B cell (primary cell): Measurements from ENCODE around the gene ZNF786.

Experiments
- EZH2 ChIP-seq: IDR thresholded peaks from 2 replicates; pipeline ENCODE4 v1.6.1; 2012; ENCODE audit warnings: borderline replicate concordance, low read depth, mild to moderate bottlenecking, moderate library complexity, low read length; ENCODE audit not compliant: insufficient read depth, poor library complexity, severe bottlenecking
- TF ChIP-seq, protein P1 (sequence below): fragments of 200-600 bp; IDR thresholded peaks from one replicate; pipeline ENCODE4 v1.8.0; 2022; ENCODE audit warnings: antibody characterized with exemption, mild to moderate bottlenecking

DNA sequence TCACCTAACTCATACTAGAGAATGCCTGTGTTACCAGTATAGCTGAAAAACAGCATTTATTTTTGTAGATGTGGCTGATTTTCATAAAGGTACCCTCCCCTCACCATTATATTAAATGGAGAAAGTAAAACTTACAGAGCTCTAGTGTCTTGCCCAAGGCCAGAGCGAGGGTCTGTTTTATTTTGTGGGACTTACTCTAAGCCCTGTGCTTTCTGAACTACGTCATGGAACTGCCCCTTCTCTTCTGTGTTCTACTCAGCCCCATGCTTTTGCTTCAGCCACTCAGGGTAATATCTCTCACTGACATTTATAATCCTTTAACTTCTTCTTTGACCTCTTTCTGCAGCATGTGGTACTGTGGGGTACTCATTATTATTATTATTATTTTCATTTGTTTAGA, 10.3 kb upstream of the ZNF786 start:
- TF ChIP-seq, protein P1, sequence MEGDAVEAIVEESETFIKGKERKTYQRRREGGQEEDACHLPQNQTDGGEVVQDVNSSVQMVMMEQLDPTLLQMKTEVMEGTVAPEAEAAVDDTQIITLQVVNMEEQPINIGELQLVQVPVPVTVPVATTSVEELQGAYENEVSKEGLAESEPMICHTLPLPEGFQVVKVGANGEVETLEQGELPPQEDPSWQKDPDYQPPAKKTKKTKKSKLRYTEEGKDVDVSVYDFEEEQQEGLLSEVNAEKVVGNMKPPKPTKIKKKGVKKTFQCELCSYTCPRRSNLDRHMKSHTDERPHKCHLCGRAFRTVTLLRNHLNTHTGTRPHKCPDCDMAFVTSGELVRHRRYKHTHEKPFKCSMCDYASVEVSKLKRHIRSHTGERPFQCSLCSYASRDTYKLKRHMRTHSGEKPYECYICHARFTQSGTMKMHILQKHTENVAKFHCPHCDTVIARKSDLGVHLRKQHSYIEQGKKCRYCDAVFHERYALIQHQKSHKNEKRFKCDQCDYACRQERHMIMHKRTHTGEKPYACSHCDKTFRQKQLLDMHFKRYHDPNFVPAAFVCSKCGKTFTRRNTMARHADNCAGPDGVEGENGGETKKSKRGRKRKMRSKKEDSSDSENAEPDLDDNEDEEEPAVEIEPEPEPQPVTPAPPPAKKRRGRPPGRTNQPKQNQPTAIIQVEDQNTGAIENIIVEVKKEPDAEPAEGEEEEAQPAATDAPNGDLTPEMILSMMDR: no peak
- no peak for TF ChIP-seq EZH2
